Putamen (tissue), 1 donor: ENCODE results near the gene CNIH1.
"Not testable (repeated sequence)": the region's sequence is repeated elsewhere in the genome, so short reads cannot be mapped to it uniquely, and the experiment has no call there.

ENCODE experiments used
- DNase-seq: peaks from one replicate; pipeline ENCODE4 v3.0.0-alpha.2; 2016; ENCODE audit warnings: low spot score

Gene CNIH1

DNA sequence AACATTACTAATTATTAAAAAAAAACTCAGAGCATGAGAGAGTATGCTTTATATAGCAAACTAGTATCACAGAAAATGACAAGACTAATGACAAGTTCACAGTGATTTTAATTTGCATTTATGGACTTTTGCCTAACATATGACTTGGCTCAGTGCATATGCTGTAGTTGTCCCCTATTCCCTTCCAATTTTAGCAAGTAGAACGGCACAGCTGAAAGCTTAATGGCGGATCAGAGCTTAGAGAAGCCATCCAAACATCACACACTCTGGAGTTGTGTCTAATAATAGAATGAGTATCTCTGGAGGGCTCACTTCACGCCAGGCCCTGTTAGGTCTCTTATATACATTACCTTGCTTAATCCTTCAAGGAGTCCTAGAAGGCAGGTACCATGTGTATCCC lies 13.3 kb downstream of the CNIH1 start:
- DNase-seq: no peak

- no peak for DNase-seq
These were observed 15.5 kb downstream of the CNIH1 start for GRCh38 chr14:54425537-54426274.

DNA sequence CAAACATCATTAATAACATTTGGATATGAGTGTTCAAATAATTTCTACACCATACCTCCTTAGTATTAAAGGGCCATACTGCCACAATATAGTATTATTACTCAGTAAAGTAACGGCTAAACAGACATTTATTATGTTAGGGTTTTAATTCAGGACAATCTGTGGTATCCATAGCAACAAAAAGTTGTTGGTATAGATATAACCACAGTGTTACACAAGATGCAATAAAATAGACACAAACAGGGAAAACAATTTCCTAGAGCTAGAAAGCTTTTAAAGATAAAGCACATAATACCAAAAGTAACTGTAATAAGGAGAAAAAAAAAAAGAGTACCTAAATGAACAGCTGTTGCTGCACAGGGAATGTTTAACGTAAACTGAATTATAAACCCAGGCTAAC lies 16.1 kb downstream of the CNIH1 start:
- DNase-seq: no peak

GRCh38 chr14:54424479-54424901 lies 16.7 kb downstream of the CNIH1 start:
- no peak for DNase-seq

GRCh38 chr14:54423991-54424390 lies 17.2 kb downstream of the CNIH1 start:
- no peak for DNase-seq

DNA sequence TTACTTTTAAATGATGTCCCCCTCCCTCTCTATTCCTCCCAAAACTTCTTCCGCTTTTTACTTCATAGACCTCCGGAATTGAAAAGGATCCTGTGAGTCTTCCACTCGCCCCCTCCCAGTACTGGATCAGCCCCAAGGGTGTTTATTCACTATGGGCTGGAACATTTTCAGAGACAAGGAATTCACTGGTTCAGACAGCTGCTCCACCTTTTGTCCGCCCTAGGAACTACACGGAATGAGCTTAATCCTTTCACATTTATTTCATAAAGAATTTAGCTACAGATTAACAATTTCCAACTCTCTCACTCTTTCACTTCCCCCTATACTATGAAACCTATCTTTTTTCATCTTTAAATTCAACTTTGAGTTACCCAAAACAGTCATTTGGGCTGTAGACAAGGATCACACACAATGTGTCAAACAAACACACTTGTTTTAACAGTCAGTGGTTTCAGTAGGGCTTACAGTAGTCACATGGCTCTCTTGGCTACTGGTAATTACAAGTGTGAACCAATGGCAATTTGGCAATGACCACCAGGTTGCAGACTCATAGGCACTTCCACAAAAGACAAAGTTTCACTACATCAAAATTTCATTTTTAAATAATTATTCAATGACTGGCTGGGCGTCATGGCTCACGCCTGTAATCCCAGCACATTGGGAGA lies 20.6 kb downstream of the CNIH1 start:
- no peak for DNase-seq

- no peak for DNase-seq
These were observed 29.8 kb downstream of the CNIH1 start for GRCh38 chr14:54411371-54411770.

- DNase-seq: no peak
These were observed 31.0 kb downstream of the CNIH1 start for GRCh38 chr14:54410215-54410614.

- DNase-seq: not testable (repeated sequence)
These were observed 37.7 kb downstream of the CNIH1 start for GRCh38 chr14:54403401-54404005.

- DNase-seq: no peak
These were observed 41.6 kb downstream of the CNIH1 start for GRCh38 chr14:54399560-54399959.

DNA sequence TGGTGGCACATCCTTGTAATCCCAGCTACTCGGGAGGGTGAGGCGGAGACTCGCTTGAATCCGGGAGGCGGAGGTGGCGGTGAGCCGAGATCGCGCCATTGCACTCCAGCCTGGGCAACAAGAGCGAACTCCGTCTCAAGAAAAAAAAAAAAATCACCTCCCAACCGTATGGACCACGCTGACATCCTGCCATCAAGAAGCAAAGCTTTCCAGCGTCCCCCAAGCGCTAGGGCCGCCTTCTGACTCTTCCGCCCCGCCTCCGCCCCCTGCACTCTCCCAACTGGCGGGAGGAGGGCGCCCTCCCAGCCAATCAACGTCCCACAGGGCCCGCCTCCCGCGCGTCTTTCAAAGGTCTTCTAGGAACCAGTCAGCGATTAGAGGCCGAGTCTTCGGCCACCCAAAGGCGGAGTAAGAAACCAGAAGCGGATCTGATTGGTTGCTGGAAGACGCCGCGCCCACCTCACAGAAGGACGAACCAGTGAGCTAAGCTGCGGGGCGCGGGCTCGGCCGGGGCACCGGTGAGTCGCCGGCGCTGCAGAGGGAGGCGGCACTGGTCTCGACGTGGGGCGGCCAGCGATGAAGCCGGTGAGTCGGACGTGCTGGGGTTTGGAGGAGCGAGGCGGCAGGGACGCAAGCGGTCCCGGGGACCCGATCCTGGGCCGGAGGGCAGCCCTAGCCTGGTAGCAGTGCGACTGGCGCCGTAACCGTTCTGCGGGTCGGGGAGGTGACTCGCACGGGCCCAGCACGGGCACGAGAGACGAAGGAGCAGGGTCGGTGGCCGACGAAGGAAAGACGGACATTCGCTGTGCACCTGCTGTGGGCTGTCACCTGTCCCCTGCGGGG lies 44.5 kb downstream of the CNIH1 start, which contains the start of gene CDKN3:
CDKN3 (plus strand) TSS at position 515 of the 843 bp plus-strand sequence; CDS start at position 577, 62 bp downstream.
- DNase-seq: peak; percentile 98

GRCh38 chr14:54396183-54396492 lies 45.0 kb downstream of the CNIH1 start:
- DNase-seq: no peak

GRCh38 chr14:54395716-54396115 lies 45.5 kb downstream of the CNIH1 start:
- no peak for DNase-seq

DNA sequence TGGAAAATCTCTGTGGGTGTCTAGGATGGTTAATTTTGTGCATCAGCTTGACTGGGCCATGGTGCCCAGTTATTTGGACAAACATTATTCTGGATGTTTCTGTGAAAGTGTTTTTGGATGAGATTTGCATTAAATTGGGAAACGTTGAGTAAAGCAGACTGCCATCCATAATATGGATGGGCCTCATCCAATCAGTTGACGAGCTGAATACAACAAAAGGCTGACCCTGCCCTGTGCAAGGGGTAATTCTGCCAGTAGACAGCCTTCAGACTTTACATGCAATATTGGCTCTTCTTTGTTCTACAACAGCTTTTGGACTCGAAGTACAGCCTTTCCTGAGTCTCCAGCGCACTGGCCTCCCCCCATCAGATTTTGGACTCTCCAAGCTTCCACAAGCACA lies 45.9 kb downstream of the CNIH1 start:
- no peak for DNase-seq

DNA sequence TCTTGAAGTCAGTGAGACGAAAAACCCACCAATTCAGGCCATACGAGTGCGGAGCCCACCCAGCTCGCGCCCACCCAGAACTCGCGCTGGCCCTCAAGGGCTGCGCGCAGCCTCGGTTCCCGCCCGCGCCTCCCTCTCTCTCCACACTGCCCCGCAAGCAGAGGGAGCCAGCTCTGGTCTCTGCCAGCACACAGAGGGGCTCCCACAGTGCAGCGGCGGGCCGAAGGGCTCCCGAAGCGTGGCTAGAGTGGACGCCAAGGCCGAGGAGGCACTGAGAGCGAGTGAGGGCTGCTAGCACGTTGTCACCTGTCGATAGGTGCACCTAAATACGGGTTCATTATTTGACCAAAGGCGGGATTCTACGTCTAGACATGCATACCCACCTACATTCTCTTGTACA lies 46.6 kb downstream of the CNIH1 start:
- no peak for DNase-seq

DNA sequence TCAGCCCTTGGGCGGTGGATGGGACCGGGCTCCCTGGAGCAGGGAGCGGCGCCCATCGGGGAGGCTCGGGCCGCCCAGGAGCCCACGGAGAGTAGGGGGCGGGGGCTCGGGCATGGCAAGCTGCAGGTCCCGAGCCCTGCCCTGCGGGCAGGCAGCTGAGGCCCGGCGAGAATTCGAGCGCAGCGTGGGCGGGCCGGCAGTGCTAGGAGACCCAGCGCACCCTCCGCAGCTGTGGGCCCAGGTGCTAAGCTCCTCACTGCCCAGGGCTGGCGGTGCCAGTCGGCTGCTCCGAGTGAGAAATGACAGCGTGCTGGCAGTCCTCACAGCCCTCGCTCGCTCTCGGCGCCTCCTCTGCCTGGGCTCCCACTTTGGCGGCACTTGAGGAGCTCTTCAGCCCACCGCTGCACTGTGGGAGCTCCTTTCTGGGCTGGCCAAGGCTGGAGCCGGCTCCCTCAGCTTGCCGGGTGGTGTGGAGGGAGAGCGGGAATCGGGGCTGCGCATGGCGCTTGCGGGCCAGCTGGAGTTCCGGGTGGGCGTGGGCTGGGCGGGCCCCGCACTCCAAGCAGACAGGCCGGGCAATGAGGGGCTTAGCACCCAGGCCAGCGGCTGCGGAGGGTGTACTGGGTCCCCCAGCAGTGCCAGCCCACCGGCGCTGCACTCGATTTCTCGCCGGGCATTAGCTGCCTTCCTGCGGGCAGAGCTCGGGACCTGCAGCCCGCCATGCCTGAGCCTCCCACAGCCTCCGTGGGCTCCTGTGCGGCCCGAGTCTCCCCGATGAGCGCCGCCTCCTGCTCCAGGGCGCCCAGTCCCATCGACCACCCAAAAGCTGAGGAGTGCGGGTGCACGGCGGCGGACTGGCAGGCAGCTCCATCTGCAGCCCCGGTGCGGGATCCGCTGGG lies 47.9 kb downstream of the CNIH1 start:
- DNase-seq: not testable (repeated sequence)

- no peak for DNase-seq
These were observed 48.9 kb downstream of the CNIH1 start for GRCh38 chr14:54392131-54392859.

DNA sequence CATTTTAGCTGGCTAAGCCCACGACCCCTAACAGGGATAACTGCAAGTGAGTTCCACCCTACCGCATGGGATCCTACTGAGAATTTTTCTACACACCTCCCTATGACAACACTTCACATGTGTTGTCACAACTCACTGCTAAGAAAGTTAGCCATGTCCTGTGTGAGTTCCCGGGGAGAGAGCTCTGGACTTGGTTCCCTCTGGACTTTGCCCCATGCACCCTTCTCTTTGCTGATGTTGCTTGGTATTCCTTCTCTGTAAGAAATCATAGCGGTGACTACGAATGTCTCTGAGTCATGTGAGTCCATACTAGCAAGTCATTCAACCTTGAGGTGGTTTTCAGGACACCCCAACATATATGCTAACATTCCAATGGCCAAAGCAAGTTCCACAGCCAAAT lies 53.8 kb downstream of the CNIH1 start:
- DNase-seq: no peak

GRCh38 chr14:54385556-54385955 lies 55.6 kb downstream of the CNIH1 start:
- no peak for DNase-seq

DNA sequence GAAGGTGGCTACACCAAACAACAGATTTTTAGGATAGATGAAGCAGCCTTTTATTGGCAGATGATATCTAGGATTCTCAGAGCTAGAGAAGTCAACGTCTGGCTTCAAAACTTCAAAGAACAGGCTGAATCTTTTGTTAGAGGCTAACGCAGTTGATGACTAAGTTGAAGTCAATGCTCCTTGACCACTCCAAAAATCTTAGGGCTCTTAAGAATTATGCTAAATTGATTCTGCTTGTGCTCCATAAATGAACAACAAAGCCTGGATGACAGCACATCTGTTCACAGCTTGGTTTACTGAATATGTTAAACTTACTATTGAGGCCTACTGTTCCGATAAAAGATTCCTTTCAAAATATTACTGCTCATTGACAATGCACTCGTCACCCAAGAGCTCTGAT lies 57.3 kb downstream of the CNIH1 start:
- no peak for DNase-seq

- no peak for DNase-seq
These were observed 59.4 kb downstream of the CNIH1 start for GRCh38 chr14:54381821-54382220.
